Peyer's patch (tissue), 4 donors: Measurements from ENCODE around the gene CD300A. TPM values are rescaled to one million over a fixed set of nuclear protein-coding genes. Genes with fewer than 3 reads are reported as not detected.

Experiments
- DNase-seq, 3 donors: peaks; one replicate each; pipeline ENCODE4 v3.0.0-alpha.2; 2017 to 2019
- H3K27ac ChIP-seq, 4 donors: fragments of 200-600 bp; sonication (generic); one replicate each; pipeline ENCODE4 v1.5.1; 2016 to 2019
- H3K27me3 ChIP-seq, 2 donors: fragments of 200-600 bp; sonication (generic); one replicate each; pipeline ENCODE4 v1.5.1; 2019
- H3K36me3 ChIP-seq, 3 donors: fragments of 200-600 bp; sonication (generic); one replicate each; pipeline ENCODE4 v1.5.1; 2016 to 2019
- H3K4me1 ChIP-seq, 4 donors: fragments of 200-600 bp; sonication (generic); one replicate each; pipeline ENCODE4 v1.5.1; 2016 to 2019
- H3K4me3 ChIP-seq, 4 donors: fragments of 200-600 bp; sonication (generic); 1 replicate in 3 of 4; 2 replicates in 1 of 4; pipeline ENCODE4 v1.5.1; 2016 to 2019; ENCODE audit warnings: mild to moderate bottlenecking in 1 of 4
- H3K9me3 ChIP-seq, 4 donors: fragments of 200-600 bp; sonication (generic); one replicate each; pipeline ENCODE4 v1.5.1; 2016 to 2019; ENCODE audit warnings: mild to moderate bottlenecking in 1 of 4
- CTCF ChIP-seq, 6 experiments: fragments of 450-650 bp in 4 of 6; fragments of 200-600 bp in 2 of 6; sonication (generic) in 1 of 6; IDR thresholded peaks; one replicate each; pipeline ENCODE4 v1.5.1; 2017 to 2019; ENCODE audit warnings: antibody characterized with exemption in 6 of 6, mild to moderate bottlenecking in 3 of 6, moderate library complexity in 1 of 6
- POLR2A ChIP-seq, 2 donors: fragments of 450-650 bp; IDR thresholded peaks; one replicate each; pipeline ENCODE4 v1.5.1; 2017; ENCODE audit warnings: antibody characterized with exemption in 2 of 2, mild to moderate bottlenecking in 2 of 2, moderate library complexity in 2 of 2
- total RNA-seq, 4 donors: library from RNA; depleted of rRNA; stranded (reverse); fragments of >200 nt; gene quantifications; one replicate each; pipeline ENCODE4 v1.1.0, GENCODE V29; 2016

CD300A gene
- total RNA-seq, 4 donors from 2014 or later: 1.1 to 61.1 (median 6.8) TPM

DNA sequence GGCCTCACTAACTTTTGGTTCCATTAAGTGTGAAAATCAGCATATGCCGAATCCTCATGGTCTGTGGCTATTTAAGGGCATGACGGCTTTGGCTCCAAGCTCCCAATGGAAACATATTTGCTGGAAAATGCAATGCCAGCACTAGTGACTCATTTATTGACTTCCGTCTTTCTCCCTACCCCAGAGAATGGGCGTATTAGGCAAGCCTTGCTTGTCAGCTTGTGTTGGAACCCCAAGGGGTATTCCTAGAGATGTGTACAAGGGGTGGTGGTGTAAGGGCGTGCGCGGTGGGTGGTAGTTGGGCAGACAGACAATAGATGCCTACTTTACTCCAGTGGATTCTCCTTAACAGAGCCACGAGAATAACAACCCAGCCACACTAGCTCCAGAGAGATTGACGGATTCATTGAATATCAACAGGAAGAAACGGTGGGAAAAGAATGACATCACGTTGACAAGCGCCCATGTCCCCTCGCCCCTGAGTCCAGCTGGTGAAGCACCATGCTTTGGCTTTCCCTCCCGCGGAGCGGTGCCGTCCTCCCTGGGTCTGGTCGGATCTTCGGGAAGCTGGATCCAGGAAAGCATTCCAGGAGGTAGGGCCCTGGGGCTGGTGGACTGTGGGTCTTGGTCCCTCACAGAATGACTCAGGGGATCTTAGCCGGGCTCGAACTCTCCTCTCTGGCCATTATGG, 54.5 kb downstream of the CD300A start:
- Histone ChIP-seq H3K27ac (peak overlapping the region; percentile 7 to 68 (median 48)), H3K4me3 (no peak overlapping the region), H3K27me3 (no peaks in the 10 kb centered on the region), H3K36me3 (no peaks in the 10 kb centered on the region), H3K9me3 (no peaks in the 10 kb centered on the region), H3K4me1 (no peaks in the 10 kb centered on the region)
- no peak for TF ChIP-seq CTCF (IDR thresholded peaks at IDR 0.05)
- TF ChIP-seq POLR2A (IDR thresholded peaks at IDR 0.05): no peak
- DNase-seq: peak; percentile 11 to 42 (median 30)

- Histone ChIP-seq H3K9me3 (no peaks in the 10 kb centered on the region), H3K4me3 (no peak overlapping the region), H3K36me3 (no peaks in the 10 kb centered on the region), H3K27me3 (no peaks in the 10 kb centered on the region), H3K27ac (peak overlapping the region; percentile 7 to 68 (median 42)), H3K4me1 (no peaks in the 10 kb centered on the region)
- DNase-seq: peak; percentile 25 to 47 (median 43)
- no peak for TF ChIP-seq CTCF (IDR thresholded peaks at IDR 0.05)
- TF ChIP-seq POLR2A (IDR thresholded peaks at IDR 0.05): no peak
Measured at GRCh38 chr17:74521701-74522201, 55.3 kb downstream of the CD300A start.

GRCh38 chr17:74522381-74523105, 56.1 kb downstream of the CD300A start:
- TF ChIP-seq CTCF (IDR thresholded peaks at IDR 0.05) (no peak), POLR2A (IDR thresholded peaks at IDR 0.05) (no peak)
- no peaks in the 10 kb centered on the region for H3K9me3 ChIP-seq
- H3K27me3 ChIP-seq: no peaks in the 10 kb centered on the region
- H3K27ac ChIP-seq: no peak overlapping the region
- no peaks in the 10 kb centered on the region for H3K4me1 ChIP-seq
- peak; percentile 6 to 32 (median 31) for DNase-seq
- H3K36me3 ChIP-seq: no peaks in the 10 kb centered on the region
- no peak overlapping the region for H3K4me3 ChIP-seq

DNA sequence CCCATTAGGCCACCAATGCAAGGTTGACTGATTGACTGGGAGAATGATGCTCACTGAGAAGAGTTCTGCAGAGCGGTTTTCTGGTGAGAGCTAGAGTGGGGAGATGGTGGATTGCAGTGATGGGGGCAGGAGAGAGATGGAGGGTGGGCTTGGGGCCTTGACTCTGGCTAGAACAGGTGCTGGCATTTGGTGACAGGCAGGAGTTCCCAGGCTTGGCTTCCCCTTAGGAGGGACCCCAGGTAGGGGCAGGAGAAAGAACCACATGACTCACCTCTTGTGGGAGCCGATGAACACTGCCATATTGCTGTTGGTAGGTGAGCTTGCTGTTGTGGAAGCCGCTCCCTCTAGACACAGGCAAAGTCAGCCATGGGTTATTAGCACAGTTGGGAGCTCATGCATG, 56.9 kb downstream of the CD300A start:
- DNase-seq: peak in 1 of 3 donors; percentile 15
- TF ChIP-seq CTCF (IDR thresholded peaks at IDR 0.05) (no peak), POLR2A (IDR thresholded peaks at IDR 0.05) (no peak)
- no peaks in the 10 kb centered on the region for H3K9me3 ChIP-seq
- H3K4me1 ChIP-seq: no peaks in the 10 kb centered on the region
- H3K36me3 ChIP-seq: no peaks in the 10 kb centered on the region
- no peak overlapping the region for H3K27ac ChIP-seq
- H3K4me3 ChIP-seq: no peak overlapping the region
- no peaks in the 10 kb centered on the region for H3K27me3 ChIP-seq

- DNase-seq: peak in 1 of 3 donors; percentile 10
- Histone ChIP-seq H3K36me3 (no peaks in the 10 kb centered on the region), H3K4me3 (no peak overlapping the region), H3K27me3 (no peaks in the 10 kb centered on the region), H3K9me3 (no peaks in the 10 kb centered on the region), H3K27ac (no peak overlapping the region), H3K4me1 (no peaks in the 10 kb centered on the region)
- TF ChIP-seq CTCF (IDR thresholded peaks at IDR 0.05) (no peak), POLR2A (IDR thresholded peaks at IDR 0.05) (no peak)
Measured at GRCh38 chr17:74524653-74525464, 58.4 kb downstream of the CD300A start.
